Suprapubic skin (tissue), 4 donors: ENCODE data around the gene KIZ. TPM values are rescaled to one million over a fixed set of nuclear protein-coding genes. Genes with fewer than 3 reads are reported as not detected.
A peak's percentile ranks its signal among the peaks of the same experiment; 100 is the strongest.

Source experiments
- DNase-seq, 2 donors: peaks; one replicate each; pipeline ENCODE4 v3.0.0-alpha.2; 2019; ENCODE audit warnings: low spot score in 2 of 2
- H3K27ac ChIP-seq: fragments of 200-600 bp; sonication (generic); one replicate; pipeline ENCODE4 v1.5.1; 2019
- H3K27me3 ChIP-seq: fragments of 200-600 bp; sonication (generic); one replicate; pipeline ENCODE4 v1.5.1; 2019
- H3K36me3 ChIP-seq: fragments of 200-600 bp; sonication (generic); one replicate; pipeline ENCODE4 v1.5.1; 2019
- H3K4me1 ChIP-seq: fragments of 200-600 bp; sonication (generic); one replicate; pipeline ENCODE4 v1.5.1; 2019
- H3K4me3 ChIP-seq: fragments of 200-600 bp; sonication (generic); one replicate; pipeline ENCODE4 v1.5.1; 2019; ENCODE audit warnings: mild to moderate bottlenecking
- H3K9me3 ChIP-seq: fragments of 200-600 bp; sonication (generic); one replicate; pipeline ENCODE4 v1.5.1; 2019
- CTCF ChIP-seq, 2 donors: fragments of 200-600 bp in 1 of 2; fragments of 450-650 bp in 1 of 2; sonication (generic) in 1 of 2; IDR thresholded peaks; one replicate each; pipeline ENCODE4 v1.5.1; 2016 to 2019; ENCODE audit warnings: antibody characterized with exemption in 2 of 2, mild to moderate bottlenecking in 1 of 2, moderate library complexity in 1 of 2
- EP300 ChIP-seq: sonication (generic); formaldehyde crosslinking; IDR thresholded peaks from one replicate; pipeline ENCODE4 v1.6.1; 2017; ENCODE audit warnings: antibody characterized with exemption
- POLR2A ChIP-seq, 2 donors: fragments of 450-650 bp; IDR thresholded peaks; one replicate each; pipeline ENCODE4 v1.6.1; 2017; ENCODE audit warnings: antibody characterized with exemption in 2 of 2, mild to moderate bottlenecking in 2 of 2, moderate library complexity in 2 of 2
- POLR2AphosphoS5 ChIP-seq, 3 donors: sonication (generic); formaldehyde crosslinking; IDR thresholded peaks; one replicate each; pipeline ENCODE4 v1.6.1; 2017; ENCODE audit warnings: antibody characterized with exemption in 3 of 3
- WGBS: methylation state at CpG from one replicate; pipeline ENCODE4 v1.1.5; 2018; 5-methylcytosine and 5-hydroxymethylcytosine counted together
- total RNA-seq, 4 donors: library from RNA; depleted of rRNA; stranded (reverse); fragments of >200 nt; gene quantifications; one replicate each; pipeline ENCODE4 v1.1.0, GENCODE V29; 2016

KIZ gene
- total RNA-seq, 4 donors from 2014 or later = 14.7 to 43.0 (median 34.0) TPM

GRCh38 chr20:21105429-21106170 lies 20.3 kb upstream of the KIZ start:
- DNase-seq = no peak
- H3K27ac ChIP-seq = no peak overlapping the region
- no peaks in the 10 kb centered on the region for H3K9me3 ChIP-seq
- peak overlapping the region; percentile 30 for H3K4me3 ChIP-seq
- TF ChIP-seq POLR2AphosphoS5 (IDR thresholded peaks at IDR 0.05) = no peak
- TF ChIP-seq POLR2A (IDR thresholded peaks at IDR 0.05) = no peak
- no peak for TF ChIP-seq CTCF (IDR thresholded peaks at IDR 0.05)
- no peak for TF ChIP-seq EP300
- H3K36me3 ChIP-seq = no peaks in the 10 kb centered on the region
- H3K4me1 ChIP-seq = peaks cover 47% of the 10 kb centered on the region
- H3K27me3 ChIP-seq = peaks cover 83% of the 10 kb centered on the region
- 0% methylated on average over 4 of the region's 50 CpGs for WGBS

GRCh38 chr20:21106171-21107017 lies 19.5 kb upstream of the KIZ start, which contains the start of gene LINC00237:
Gene LINC00237, minus strand, starts transcription at chr20:21106358.
- Histone ChIP-seq H3K4me3 (peak within 1 kb of the TSS; percentile 30), H3K36me3 (no peaks in the 10 kb centered on the region), H3K4me1 (peaks cover 40% of the 10 kb centered on the region), H3K9me3 (no peaks in the 10 kb centered on the region), H3K27me3 (peaks cover 75% of the 10 kb centered on the region), H3K27ac (no peak within 1 kb of the TSS)
- no peak for TF ChIP-seq CTCF (IDR thresholded peaks at IDR 0.05)
- no peak for TF ChIP-seq EP300
- TF ChIP-seq POLR2AphosphoS5 (IDR thresholded peaks at IDR 0.05) = no peak
- no peak for TF ChIP-seq POLR2A (IDR thresholded peaks at IDR 0.05)
- WGBS = 9% methylated on average over 42 of the region's 43 CpGs
- DNase-seq = no peak

GRCh38 chr20:21109144-21109543 lies 16.7 kb upstream of the KIZ start:
- peaks cover 17% of the 10 kb centered on the region for H3K4me1 ChIP-seq
- no peak overlapping the region for H3K27ac ChIP-seq
- no peak for DNase-seq
- WGBS = 100% methylated on average over 1 of the region's 2 CpGs
- H3K4me3 ChIP-seq = no peak overlapping the region
- TF ChIP-seq EP300 (no peak), POLR2A (IDR thresholded peaks at IDR 0.05) (no peak), CTCF (IDR thresholded peaks at IDR 0.05) (no peak), POLR2AphosphoS5 (IDR thresholded peaks at IDR 0.05) (no peak)
- peaks cover 47% of the 10 kb centered on the region for H3K27me3 ChIP-seq
- no peaks in the 10 kb centered on the region for H3K9me3 ChIP-seq
- H3K36me3 ChIP-seq = no peaks in the 10 kb centered on the region

GRCh38 chr20:21110811-21111210 lies 15.1 kb upstream of the KIZ start:
- no peak for TF ChIP-seq POLR2A (IDR thresholded peaks at IDR 0.05)
- TF ChIP-seq CTCF (IDR thresholded peaks at IDR 0.05) = no peak
- TF ChIP-seq POLR2AphosphoS5 (IDR thresholded peaks at IDR 0.05) = no peak
- H3K4me3 ChIP-seq = no peak overlapping the region
- peaks cover 31% of the 10 kb centered on the region for H3K27me3 ChIP-seq
- H3K9me3 ChIP-seq = no peaks in the 10 kb centered on the region
- H3K4me1 ChIP-seq = peaks cover 7% of the 10 kb centered on the region
- no peak for DNase-seq
- no peak overlapping the region for H3K27ac ChIP-seq
- H3K36me3 ChIP-seq = no peaks in the 10 kb centered on the region
- WGBS = 87% methylated on average over 1 of the region's 1 CpG

DNA sequence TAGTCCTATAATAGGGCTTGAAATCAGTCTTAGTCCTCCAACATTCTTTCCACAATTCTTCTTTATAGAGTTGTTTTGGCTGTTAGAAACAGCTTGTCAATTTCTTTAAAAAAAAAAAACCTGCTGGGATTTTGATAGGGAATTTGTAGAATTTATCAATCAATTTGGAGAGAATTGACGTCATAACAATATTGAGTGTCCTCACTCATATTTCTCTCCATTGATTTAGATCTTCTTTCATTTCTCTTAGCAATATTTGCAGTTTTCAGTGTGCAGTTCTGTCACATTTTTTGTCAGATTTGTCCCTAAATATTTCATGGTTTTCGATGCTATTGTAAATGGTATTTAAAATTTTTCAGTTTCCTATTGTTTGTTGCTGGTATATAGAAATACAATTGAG lies 14.5 kb upstream of the KIZ start:
- Histone ChIP-seq H3K4me1 (peaks cover under 1% of the 10 kb centered on the region), H3K9me3 (no peaks in the 10 kb centered on the region), H3K36me3 (no peaks in the 10 kb centered on the region), H3K4me3 (no peak overlapping the region), H3K27ac (no peak overlapping the region), H3K27me3 (peaks cover 25% of the 10 kb centered on the region)
- TF ChIP-seq POLR2A (IDR thresholded peaks at IDR 0.05) (no peak), EP300 (no peak), CTCF (IDR thresholded peaks at IDR 0.05) (no peak), POLR2AphosphoS5 (IDR thresholded peaks at IDR 0.05) (no peak)
- no peak for DNase-seq
- 78% methylated on average over 2 of the region's 2 CpGs for WGBS
